ENCODE data around the gene CCT6A.
A peak's percentile ranks its signal among the peaks of the same experiment; 100 is the strongest.
"Not testable (repeated sequence)": the region's sequence is repeated elsewhere in the genome, so short reads cannot be mapped to it uniquely, and the experiment has no call there.

The CCT6A gene

DNA sequence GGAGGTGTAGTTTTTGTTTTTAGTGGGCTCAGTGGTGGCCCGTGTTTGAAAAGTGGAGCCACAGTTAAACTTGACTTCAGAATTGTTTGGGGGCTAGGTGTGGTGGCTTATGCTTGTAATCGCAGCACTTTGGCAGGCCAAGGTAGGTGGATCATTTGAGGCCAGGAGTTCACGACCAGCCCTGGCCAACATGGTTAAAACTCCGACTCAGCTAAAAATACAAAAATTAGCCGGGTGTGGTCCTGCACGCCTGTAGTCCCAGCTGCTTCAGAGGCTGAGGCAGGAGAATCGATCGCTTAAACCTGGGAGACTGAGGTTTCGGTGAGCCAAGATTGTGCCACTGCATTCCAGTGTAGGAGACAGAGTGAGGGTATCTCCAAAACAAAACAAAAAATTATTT lies 1.8 kb downstream of the CCT6A start:
- in situ Hi-C loops (cut with MboI; ENCODE audit: low sequenced_read_pairs, unreplicated experiment), result no loop called here
- TF ChIP-seq CTCF (IDR thresholded peaks at IDR 0.05; ENCODE audit: borderline replicate concordance, control extremely low read depth, extremely low read depth, insufficient read depth, missing control alignments), result no peak
- DNase-seq (ENCODE audit: low spot score), result no peak

DNA sequence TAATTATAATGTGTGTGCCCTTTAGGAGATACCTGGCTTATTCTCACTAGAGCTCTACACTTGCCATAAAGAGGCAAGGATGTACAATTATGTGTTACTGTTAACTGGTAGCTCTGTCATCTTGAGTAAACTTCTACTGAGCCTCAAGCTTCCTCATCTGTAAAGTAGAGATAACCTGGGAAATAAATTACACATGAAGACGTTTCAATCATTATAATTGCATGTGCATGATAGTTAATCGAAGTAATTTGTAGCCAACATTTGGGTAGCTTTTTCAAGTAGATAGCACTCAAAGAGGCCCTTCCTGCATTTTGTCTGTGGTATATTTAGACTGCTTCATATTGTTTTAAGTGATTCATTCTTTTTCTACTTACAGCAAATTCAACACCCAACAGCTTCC lies 2.4 kb downstream of the CCT6A start:
- no peak for TF ChIP-seq CTCF (IDR thresholded peaks at IDR 0.05; ENCODE audit: borderline replicate concordance, control extremely low read depth, extremely low read depth, insufficient read depth, missing control alignments)
- DNase-seq (ENCODE audit: low spot score), result no peak
- in situ Hi-C loops (cut with MboI; ENCODE audit: low sequenced_read_pairs, unreplicated experiment), result no loop called here

DNA sequence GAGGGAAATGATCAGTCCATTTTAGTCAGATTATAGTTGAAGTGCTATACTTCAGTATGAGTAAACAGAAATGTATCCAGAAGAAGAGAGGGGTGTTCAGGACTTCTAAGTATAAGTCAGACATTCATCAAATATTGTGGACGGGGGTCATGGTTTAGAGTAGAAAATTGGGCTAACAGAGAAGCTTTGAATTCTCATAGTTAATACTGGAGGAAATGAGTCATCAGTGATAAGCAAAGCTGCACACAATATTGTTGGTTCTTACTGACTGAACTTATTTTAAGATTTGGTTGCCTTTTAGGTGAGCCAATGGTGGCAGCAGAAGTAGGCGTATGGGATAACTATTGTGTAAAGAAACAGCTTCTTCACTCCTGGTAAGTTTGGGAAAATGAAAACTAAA lies 10.8 kb downstream of the CCT6A start:
- DNase-seq (ENCODE audit: low spot score), result no peak
- TF ChIP-seq CTCF (IDR thresholded peaks at IDR 0.05; ENCODE audit: borderline replicate concordance, control extremely low read depth, extremely low read depth, insufficient read depth, missing control alignments), result no peak
- in situ Hi-C loops (cut with MboI; ENCODE audit: low sequenced_read_pairs, unreplicated experiment), result no loop called here

DNA sequence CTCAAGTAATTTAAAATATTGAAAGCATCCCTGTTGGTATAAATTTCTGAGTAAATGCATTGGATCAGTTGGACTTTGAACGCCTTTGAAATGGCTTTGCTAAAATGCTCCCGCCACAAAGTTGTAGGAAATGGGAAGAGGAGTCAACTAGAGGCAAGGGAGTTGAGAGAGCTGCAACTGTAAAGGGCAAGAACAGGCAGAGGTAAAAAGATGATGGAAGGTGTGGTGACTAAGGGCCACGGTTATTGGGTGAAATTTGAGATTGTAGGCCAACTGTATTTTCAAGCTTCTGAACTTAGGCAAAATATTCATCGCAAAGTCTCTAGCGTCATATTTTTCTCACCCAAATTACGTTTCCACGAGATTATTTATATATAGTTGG lies 11.9 kb downstream of the CCT6A start:
- in situ Hi-C loops (cut with MboI; ENCODE audit: low sequenced_read_pairs, unreplicated experiment), result no loop called here
- TF ChIP-seq CTCF (IDR thresholded peaks at IDR 0.05; ENCODE audit: borderline replicate concordance, control extremely low read depth, extremely low read depth, insufficient read depth, missing control alignments), result no peak
- DNase-seq (ENCODE audit: low spot score), result no peak

GRCh38 chr7:56063882-56064625 lies 12.5 kb downstream of the CCT6A start, which contains the start of gene SUMF2:
Gene SUMF2, plus strand, starts transcription at chr7:56064286. Its CDS starts 26 bp downstream, at chr7:56064312.
- peak; percentile 37 for TF ChIP-seq CTCF (IDR thresholded peaks at IDR 0.05; ENCODE audit: borderline replicate concordance, control extremely low read depth, extremely low read depth, insufficient read depth, missing control alignments)
- in situ Hi-C loops (cut with MboI; ENCODE audit: low sequenced_read_pairs, unreplicated experiment), result no loop called here
- DNase-seq (ENCODE audit: low spot score), result peak; percentile 98

- in situ Hi-C loops (cut with MboI; ENCODE audit: low sequenced_read_pairs, unreplicated experiment); DNase-seq (ENCODE audit: low spot score): not testable (repeated sequence)
Measured at GRCh38 chr7:56066376-56066775, 14.8 kb downstream of the CCT6A start.

DNA sequence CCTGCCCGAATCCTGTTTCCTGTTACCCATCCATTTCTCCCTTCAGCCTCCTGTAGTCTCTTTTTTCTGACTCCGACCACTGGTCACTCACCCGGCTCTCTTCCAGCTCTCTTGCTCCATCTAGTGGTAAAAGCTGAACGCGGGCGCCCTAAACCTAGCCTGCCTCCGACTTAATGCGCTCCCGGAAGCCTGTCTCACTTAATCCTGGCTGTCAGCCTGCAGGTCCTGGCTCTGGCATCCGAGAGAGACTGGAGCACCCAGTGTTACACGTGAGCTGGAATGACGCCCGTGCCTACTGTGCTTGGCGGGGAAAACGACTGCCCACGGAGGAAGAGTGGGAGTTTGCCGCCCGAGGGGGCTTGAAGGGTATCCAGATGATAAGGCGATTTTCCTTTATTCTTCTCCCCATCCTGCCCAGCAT lies 22.8 kb downstream of the CCT6A start:
- DNase-seq (ENCODE audit: low spot score), result peak; percentile 82
- TF ChIP-seq CTCF (IDR thresholded peaks at IDR 0.05; ENCODE audit: borderline replicate concordance, control extremely low read depth, extremely low read depth, insufficient read depth, missing control alignments), result peak; percentile 70
- in situ Hi-C loops (cut with MboI; ENCODE audit: low sequenced_read_pairs, unreplicated experiment), result no loop called here
